Neural progenitor cell (in vitro differentiated cells): ENCODE results near the gene KRTAP2-1. TPM values are rescaled to one million over a fixed set of nuclear protein-coding genes. Genes with fewer than 3 reads are reported as not detected.
"Not testable (repeated sequence)": the region's sequence is repeated elsewhere in the genome, so short reads cannot be mapped to it uniquely, and the experiment has no call there.

Experiments used
- DNase-seq: peaks from one replicate; pipeline ENCODE4 v3.0.0-alpha.2; 2016; ENCODE audit warnings: low spot score
- H2AFZ ChIP-seq: fragments of 200-600 bp; sonication (generic); replicated peaks from 2 replicates; pipeline ENCODE4 v1.6.1; 2016; ENCODE audit warnings: antibody characterized with exemption
- H3F3A ChIP-seq: fragments of 200-600 bp; sonication (generic); 2 replicates; pipeline ENCODE4 v1.6.1; 2016; ENCODE audit warnings: antibody characterized with exemption, low read depth
- H3K27ac ChIP-seq: fragments of 200-600 bp; sonication (generic); 2 replicates; pipeline ENCODE4 v1.5.1; 2016; ENCODE audit warnings: mild to moderate bottlenecking
- H3K27me3 ChIP-seq: fragments of 200-600 bp; sonication (generic); 2 replicates; pipeline ENCODE4 v1.6.1; 2016; ENCODE audit warnings: mild to moderate bottlenecking, moderate library complexity
- H3K36me3 ChIP-seq: fragments of 200-600 bp; sonication (generic); 2 replicates; pipeline ENCODE4 v1.5.1; 2016
- H3K4me1 ChIP-seq: fragments of 200-600 bp; sonication (generic); 2 replicates; pipeline ENCODE4 v1.6.1; 2016; ENCODE audit warnings: mixed run types
- H3K4me2 ChIP-seq: fragments of 200-600 bp; sonication (generic); 2 replicates; pipeline ENCODE4 v1.6.1; 2016
- H3K4me3 ChIP-seq: fragments of 200-600 bp; sonication (generic); 2 replicates; pipeline ENCODE4 v1.5.1; 2016
- H3K79me2 ChIP-seq: fragments of 200-600 bp; sonication (generic); 2 replicates; pipeline ENCODE4 v1.6.1; 2016; ENCODE audit warnings: low read depth
- H3K9ac ChIP-seq: fragments of 200-600 bp; sonication (generic); 2 replicates; pipeline ENCODE4 v1.6.1; 2016
- H3K9me3 ChIP-seq: fragments of 200-600 bp; sonication (generic); 2 replicates; pipeline ENCODE4 v1.5.1; 2016; ENCODE audit warnings: low read depth
- H4K20me1 ChIP-seq: fragments of 200-600 bp; sonication (generic); 2 replicates; pipeline ENCODE4 v1.6.1; 2016; ENCODE audit warnings: low read depth
- H3K27ac Mint-ChIP-seq: 3 replicates; pipeline ENCODE4 v1.8.0; 2021; ENCODE audit warnings: mixed read lengths
- H3K27me3 Mint-ChIP-seq: 2 replicates; pipeline ENCODE4 v1.8.0; 2022; ENCODE audit warnings: low read depth, mild to moderate bottlenecking, inconsistent platforms, moderate library complexity, mixed read lengths; ENCODE audit not compliant: insufficient read depth
- H3K36me3 Mint-ChIP-seq: 3 replicates; pipeline ENCODE4 v1.8.0; 2021; ENCODE audit warnings: mixed read lengths
- H3K4me1 Mint-ChIP-seq: 3 replicates; pipeline ENCODE4 v1.8.0; 2021; ENCODE audit warnings: mixed read lengths
- H3K4me3 Mint-ChIP-seq: 3 replicates; pipeline ENCODE4 v1.8.0; 2021; ENCODE audit warnings: mild to moderate bottlenecking, moderate library complexity, mixed read lengths
- H3K9me3 Mint-ChIP-seq: 3 replicates; pipeline ENCODE4 v1.8.0; 2020; ENCODE audit warnings: mixed read lengths
- total RNA-seq: library from RNA; depleted of rRNA; stranded (reverse); fragments of >200 nt; gene quantifications from 2 replicates; pipeline ENCODE4 v1.2.3, GENCODE V29; 2015; ENCODE audit warnings: low replicate concordance
- TF ChIP-seq, protein P1 (sequence below): fragments of 200-600 bp; sonication (generic); IDR thresholded peaks from 2 replicates; pipeline ENCODE4 v1.5.1; 2017; ENCODE audit warnings: antibody characterized with exemption, mild to moderate bottlenecking

KRTAP2-1 gene, protein sequence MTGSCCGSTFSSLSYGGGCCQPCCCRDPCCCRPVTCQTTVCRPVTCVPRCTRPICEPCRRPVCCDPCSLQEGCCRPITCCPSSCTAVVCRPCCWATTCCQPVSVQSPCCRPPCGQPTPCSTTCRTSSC
- not detected in 2 replicates for total RNA-seq

DNA sequence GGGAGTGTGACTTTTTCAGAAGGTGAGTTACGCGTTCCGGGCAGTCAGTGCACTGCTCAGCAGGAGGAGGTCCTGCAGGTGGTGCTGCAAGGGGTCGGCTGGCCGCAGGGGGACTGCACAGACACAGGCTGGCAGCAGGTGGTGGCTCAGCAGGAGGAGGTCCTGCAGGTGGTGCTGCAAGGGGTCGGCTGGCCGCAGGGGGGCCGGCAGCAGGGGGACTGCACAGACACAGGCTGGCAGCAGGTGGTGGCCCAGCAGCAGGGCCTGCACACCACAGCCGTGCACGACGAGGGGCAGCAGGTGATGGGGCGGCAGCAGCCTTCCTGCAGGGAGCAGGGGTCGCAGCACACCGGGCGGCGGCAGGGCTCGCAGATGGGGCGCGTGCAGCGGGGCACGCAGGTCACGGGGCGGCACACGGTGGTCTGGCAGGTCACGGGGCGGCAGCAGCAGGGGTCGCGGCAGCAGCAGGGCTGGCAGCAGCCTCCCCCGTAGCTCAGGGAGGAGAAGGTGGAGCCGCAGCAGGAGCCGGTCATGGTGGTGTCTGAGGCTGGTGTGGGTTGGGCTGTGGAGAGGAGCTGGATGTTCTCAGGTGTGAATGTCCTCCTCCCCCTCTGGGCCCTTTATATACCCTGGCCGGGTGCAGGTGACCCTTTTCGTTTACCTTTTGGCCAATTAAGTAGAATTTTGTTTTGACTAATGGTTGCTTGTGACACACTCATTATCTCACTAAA, at the start of gene KRTAP2-1:
Gene KRTAP2-1 (minus strand): TSS at position 582 of the 731 bp plus-strand sequence. CDS start 49 bp downstream, at position 533.
- not testable (repeated sequence) for H2AFZ ChIP-seq, H3K4me3 ChIP-seq, H3K9ac ChIP-seq, H3K4me3 Mint-ChIP-seq, H3K4me1 ChIP-seq, H3K4me1 Mint-ChIP-seq, DNase-seq, H3K9me3 Mint-ChIP-seq, H4K20me1 ChIP-seq, H3K27me3 ChIP-seq, H3K36me3 ChIP-seq, H3F3A ChIP-seq, H3K36me3 Mint-ChIP-seq, H3K27ac ChIP-seq, H3K27me3 Mint-ChIP-seq, H3K9me3 ChIP-seq, H3K4me2 ChIP-seq, H3K79me2 ChIP-seq
- H3K27ac Mint-ChIP-seq, result peak within 1 kb of the TSS; percentile 72

DNA sequence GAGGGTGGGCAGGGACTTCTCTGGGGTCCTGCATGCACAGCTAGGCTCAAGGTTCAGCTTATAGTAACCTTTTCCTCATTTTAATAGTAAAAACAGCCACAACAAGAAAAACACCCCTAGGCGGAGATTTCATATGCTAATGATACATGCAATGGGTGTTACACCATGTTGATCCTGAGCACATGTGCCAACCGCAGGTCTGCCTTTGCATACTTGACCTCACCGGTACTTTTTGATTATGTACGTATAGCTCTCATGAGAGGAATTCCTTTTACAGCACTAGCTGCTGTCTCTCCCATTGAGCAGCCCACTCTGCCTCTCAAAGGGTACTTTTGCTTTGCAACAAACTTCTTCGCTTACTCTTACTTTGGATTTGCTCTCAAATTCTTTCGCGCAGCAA, 48.9 kb upstream of the KRTAP2-1 start:
- peaks cover 7% of the 10 kb centered on the region for H3K9me3 ChIP-seq
- H3K4me3 Mint-ChIP-seq, result no peak overlapping the region
- no peaks in the 10 kb centered on the region for H3F3A ChIP-seq
- H3K27me3 ChIP-seq, result no peaks in the 10 kb centered on the region
- H3K27ac ChIP-seq, result no peak overlapping the region
- no peak overlapping the region for H3K4me2 ChIP-seq
- H3K9me3 Mint-ChIP-seq, result peaks cover 7% of the 10 kb centered on the region
- no peak overlapping the region for H3K4me3 ChIP-seq
- H3K4me1 ChIP-seq, result no peaks in the 10 kb centered on the region
- no peaks in the 10 kb centered on the region for H3K79me2 ChIP-seq
- no peak for DNase-seq
- H3K27me3 Mint-ChIP-seq, result no peaks in the 10 kb centered on the region
- no peak overlapping the region for H2AFZ ChIP-seq
- TF ChIP-seq, protein P1, sequence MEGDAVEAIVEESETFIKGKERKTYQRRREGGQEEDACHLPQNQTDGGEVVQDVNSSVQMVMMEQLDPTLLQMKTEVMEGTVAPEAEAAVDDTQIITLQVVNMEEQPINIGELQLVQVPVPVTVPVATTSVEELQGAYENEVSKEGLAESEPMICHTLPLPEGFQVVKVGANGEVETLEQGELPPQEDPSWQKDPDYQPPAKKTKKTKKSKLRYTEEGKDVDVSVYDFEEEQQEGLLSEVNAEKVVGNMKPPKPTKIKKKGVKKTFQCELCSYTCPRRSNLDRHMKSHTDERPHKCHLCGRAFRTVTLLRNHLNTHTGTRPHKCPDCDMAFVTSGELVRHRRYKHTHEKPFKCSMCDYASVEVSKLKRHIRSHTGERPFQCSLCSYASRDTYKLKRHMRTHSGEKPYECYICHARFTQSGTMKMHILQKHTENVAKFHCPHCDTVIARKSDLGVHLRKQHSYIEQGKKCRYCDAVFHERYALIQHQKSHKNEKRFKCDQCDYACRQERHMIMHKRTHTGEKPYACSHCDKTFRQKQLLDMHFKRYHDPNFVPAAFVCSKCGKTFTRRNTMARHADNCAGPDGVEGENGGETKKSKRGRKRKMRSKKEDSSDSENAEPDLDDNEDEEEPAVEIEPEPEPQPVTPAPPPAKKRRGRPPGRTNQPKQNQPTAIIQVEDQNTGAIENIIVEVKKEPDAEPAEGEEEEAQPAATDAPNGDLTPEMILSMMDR, result no peak
- H3K9ac ChIP-seq, result no peak overlapping the region
- H3K27ac Mint-ChIP-seq, result no peak overlapping the region
- no peaks in the 10 kb centered on the region for H3K36me3 ChIP-seq
- H3K4me1 Mint-ChIP-seq, result no peaks in the 10 kb centered on the region
- H4K20me1 ChIP-seq, result no peaks in the 10 kb centered on the region
- no peaks in the 10 kb centered on the region for H3K36me3 Mint-ChIP-seq

DNA sequence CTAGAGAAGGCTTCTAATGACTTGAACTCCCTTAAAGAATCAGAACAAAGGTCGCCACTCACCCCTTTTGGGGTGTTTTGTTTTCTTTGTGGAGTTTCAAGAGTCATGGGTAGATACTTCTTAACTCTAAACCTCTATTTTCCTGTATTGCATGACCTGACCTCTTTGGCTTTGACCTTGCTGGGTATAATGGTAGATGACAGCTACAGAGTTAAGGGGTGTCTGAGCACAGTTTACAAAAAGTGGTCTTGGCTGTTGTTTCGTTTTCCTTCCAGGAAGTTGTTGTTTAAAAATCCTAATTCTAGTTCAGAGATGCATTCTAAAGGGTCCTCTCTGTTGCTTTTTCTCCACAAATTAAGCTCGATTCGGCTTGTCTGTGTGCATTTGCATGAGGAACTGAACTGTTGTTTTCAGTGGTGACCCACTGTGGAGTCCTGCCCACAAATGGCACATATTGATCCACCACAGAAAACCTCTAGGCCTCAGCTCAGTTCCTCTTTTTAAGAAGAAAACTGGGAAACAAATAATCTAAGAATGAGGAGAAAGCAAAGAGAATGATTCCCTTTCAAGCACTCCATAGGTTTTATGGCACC, 41.7 kb upstream of the KRTAP2-1 start:
- not testable (repeated sequence) for H3K9ac ChIP-seq, H4K20me1 ChIP-seq, H3K9me3 ChIP-seq, H3K27ac ChIP-seq, DNase-seq, H3K79me2 ChIP-seq, H3K27me3 ChIP-seq, H3K4me1 ChIP-seq, H3K4me1 Mint-ChIP-seq, H3K27me3 Mint-ChIP-seq, H3K36me3 ChIP-seq, H3K4me3 Mint-ChIP-seq, H3K9me3 Mint-ChIP-seq, H3K27ac Mint-ChIP-seq, H3K4me3 ChIP-seq, H2AFZ ChIP-seq, H3K36me3 Mint-ChIP-seq, H3F3A ChIP-seq, H3K4me2 ChIP-seq

DNA sequence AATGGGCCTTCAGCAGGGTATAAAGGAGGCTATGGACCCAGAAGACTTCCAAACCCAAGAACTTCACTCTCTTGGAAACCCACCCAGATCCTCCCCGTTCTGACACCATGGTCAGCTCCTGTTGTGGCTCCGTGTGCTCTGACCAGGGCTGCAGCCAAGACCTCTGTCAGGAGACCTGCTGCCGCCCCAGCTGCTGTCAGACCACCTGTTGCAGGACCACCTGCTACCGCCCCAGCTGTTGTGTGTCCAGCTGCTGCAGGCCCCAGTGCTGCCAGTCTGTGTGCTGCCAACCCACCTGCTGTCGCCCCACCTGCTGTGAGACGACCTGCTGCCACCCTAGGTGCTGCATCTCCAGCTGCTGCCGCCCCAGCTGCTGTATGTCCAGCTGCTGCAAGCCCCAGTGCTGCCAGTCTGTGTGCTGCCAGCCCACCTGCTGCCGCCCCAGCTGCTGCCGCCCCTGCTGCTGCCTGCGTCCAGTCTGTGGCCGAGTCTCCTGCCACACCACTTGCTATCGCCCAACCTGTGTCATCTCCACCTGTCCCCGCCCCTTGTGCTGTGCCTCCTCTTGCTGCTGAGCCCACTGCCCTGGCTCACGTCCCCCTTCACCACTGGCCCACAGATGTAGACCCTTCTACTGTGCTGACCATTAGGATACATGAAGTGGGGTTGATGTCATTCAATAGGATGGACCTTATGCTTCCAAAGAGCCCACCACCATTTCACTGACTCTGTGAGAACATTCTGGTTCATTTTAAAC, 37.2 kb upstream of the KRTAP2-1 start, which contains the start of gene KRTAP4-7:
Gene KRTAP4-7 (plus strand): TSS at position 51 of the 757 bp plus-strand sequence. CDS start 57 bp downstream, at position 108.
- not testable (repeated sequence) for H4K20me1 ChIP-seq, H3K27me3 ChIP-seq, H3K36me3 ChIP-seq, H3K36me3 Mint-ChIP-seq, H3K27ac Mint-ChIP-seq, H3K4me2 ChIP-seq, H2AFZ ChIP-seq, H3K79me2 ChIP-seq, H3K4me1 ChIP-seq, H3K4me3 ChIP-seq, H3K4me1 Mint-ChIP-seq, H3K4me3 Mint-ChIP-seq, H3K9me3 Mint-ChIP-seq, H3K27ac ChIP-seq, H3K27me3 Mint-ChIP-seq, DNase-seq, H3F3A ChIP-seq, H3K9me3 ChIP-seq, H3K9ac ChIP-seq

DNA sequence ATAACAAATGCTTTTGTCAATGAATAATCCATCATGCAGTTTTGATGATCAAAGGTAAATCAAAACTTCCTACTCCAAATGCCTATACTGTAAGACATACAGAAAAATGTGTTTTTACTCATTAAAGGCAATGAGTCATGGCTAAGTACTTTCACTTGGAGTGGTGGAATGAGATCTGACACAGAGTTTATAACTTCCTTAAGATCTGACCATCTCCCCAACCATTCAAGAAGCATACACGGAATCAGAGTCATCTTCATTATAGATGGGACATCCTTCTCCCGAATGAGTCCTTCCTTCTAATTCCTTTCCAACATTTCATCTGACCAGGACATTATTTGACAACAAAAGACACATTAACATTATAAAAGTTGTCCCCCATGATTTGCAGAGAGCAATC, 36.3 kb upstream of the KRTAP2-1 start:
- not testable (repeated sequence) for H3K27me3 ChIP-seq, H3K79me2 ChIP-seq, H3K9ac ChIP-seq, H4K20me1 ChIP-seq, H3K4me3 ChIP-seq, H3K9me3 Mint-ChIP-seq, H3K36me3 Mint-ChIP-seq, H3K4me3 Mint-ChIP-seq, H3K4me1 Mint-ChIP-seq, H3K9me3 ChIP-seq, H3K27ac ChIP-seq, H3K27ac Mint-ChIP-seq, H3K27me3 Mint-ChIP-seq, H3K4me2 ChIP-seq, DNase-seq, H3F3A ChIP-seq, H3K36me3 ChIP-seq, H3K4me1 ChIP-seq, H2AFZ ChIP-seq
